K562 treated with DMSO at 1 percent for 48 hours (cell line): ENCODE measurements around the gene CIC. TPM values are rescaled to one million over a fixed set of nuclear protein-coding genes. Genes with fewer than 3 reads are reported as not detected.

ENCODE experiments used
- total RNA-seq: library from RNA; unstranded; fragments of 300-600 nt; gene quantifications from 2 replicates; pipeline ENCODE4 v1.2.3, GENCODE V29; 2022; ENCODE audit warnings: low replicate concordance; ENCODE audit errors: extremely low read depth

CIC gene
- not detected in 2 replicates for total RNA-seq

DNA sequence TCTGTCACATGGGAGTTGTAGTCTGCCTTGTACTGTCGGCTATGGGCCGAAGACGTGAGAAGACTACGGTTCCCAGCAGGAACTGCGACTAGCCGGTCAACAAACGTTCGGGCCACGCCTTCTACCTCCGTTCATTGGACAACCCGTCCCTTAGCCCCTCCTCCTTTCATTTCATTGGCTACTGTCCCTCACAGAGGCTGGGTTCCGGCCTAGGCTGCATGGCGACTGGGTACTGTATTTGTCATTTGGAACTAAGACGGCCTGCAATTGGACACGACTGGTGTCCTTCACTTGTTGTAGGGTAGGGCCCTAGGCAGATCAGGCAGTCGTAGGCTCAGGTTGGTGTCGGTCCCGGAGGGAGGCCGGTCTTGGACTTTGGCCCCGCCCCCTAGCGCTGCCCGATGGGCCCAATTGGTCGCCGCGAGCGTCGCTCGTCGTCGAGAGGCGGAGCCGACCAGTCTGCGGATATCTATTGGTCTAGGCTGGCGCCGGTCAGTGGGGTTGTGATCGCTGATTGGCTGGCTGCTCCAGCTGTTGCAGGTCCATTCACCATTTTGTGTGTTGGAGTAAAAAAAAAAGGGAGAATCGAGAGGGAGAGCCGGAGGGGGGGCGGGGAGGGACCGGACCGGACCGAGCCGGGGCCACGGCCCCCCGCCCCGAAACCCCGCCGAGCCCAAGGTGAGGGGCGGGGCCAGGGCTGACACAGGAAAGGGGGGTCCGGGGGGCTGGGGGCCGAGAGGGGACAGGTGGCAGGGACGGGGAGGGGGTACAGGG lies at the start of gene CIC:
TSS of gene CIC (plus strand) at position 549 of the 774 bp plus-strand sequence. CDS start 2,532 bp downstream, outside the sequence.

GRCh38 chr19:42219812-42220750 lies 49.0 kb upstream of the CIC start, which contains the start of gene ZNF526:
Gene ZNF526, plus strand, starts transcription at chr19:42220312. Its CDS starts 4,092 bp downstream, at chr19:42224404.

DNA sequence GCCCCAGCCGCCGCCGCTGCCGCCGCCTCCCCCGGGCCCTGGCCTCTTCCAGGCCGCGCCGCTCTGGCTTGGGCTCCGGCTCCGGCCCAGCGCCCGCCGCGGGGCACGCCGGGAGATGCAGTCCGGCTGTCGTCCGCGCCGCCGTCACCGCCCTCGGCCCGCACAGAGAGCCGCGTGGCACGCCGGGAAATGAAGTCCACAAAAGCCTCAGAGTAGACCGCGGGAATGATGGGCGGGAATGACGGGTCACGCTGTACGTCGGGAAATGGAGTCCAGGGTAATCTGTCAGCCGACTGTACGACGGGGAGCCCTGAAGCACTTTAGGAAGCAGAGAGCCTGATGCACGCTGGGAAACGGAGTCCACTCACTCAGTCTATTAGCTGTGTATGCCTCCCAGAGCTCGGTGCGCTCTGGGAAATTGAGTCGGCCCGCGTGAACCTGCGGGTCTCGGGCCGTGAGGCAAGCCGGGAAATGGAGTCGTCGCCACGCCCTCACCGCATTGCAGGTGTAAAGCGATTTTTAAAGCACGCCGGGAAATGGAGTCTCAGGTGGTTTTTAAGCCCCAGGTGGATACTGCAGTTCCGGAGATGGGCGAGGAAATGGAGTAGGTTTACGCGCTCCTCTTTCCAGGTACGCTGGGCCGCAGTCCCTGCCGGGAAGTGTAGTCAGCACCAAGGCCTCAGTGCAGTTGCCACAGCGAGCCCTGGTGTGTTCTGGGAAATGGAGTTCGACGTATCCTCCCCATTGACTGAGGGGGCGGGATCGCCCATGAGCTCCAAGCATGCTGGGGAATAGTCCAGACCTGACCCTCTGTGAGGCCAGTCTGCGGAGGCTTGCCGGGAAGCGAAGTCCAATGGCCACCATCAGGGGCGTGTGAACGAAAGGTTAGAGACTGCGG lies 26.3 kb upstream of the CIC start, which contains the start of gene GSK3A:
TSS of gene GSK3A (minus strand) at position 91 of the 898 bp plus-strand sequence. CDS start 137 bp downstream, outside the sequence.

GRCh38 chr19:42254850-42255765 lies 13.9 kb upstream of the CIC start, which contains the start of gene ERF:
Gene ERF, minus strand, starts transcription at chr19:42255128. Its CDS starts 129 bp downstream, at chr19:42254999.

DNA sequence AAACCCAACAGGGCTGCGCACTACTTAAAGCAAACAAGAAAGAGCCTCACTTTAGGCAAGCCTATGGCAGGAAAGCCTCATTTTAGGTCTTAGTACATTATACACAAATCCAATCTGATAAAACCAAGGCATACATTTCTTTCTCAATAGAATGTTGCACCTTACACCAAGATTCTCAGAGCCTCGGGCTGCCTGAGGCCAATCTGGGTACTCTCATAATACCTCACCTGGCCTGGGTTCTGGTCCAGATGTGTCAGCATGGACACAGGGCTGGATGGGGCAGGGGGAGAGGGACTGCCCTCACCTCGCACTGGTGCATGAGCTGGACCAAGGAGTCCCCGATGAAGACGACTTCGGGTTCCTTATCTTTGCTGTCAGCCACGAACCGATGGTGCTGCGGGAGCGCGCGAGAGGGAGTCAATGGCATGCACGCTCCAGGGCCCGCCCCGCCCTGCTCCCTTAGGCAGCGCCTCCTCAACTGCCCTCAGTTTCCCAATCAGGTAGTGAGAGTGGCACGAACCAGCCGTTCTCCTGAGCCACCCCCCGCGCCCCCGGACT lies 32.7 kb downstream of the CIC start, which contains the start of gene PRR19:
TSS of gene PRR19 (plus strand) at position 487 of the 558 bp plus-strand sequence. CDS start 7,453 bp downstream, outside the sequence.

DNA sequence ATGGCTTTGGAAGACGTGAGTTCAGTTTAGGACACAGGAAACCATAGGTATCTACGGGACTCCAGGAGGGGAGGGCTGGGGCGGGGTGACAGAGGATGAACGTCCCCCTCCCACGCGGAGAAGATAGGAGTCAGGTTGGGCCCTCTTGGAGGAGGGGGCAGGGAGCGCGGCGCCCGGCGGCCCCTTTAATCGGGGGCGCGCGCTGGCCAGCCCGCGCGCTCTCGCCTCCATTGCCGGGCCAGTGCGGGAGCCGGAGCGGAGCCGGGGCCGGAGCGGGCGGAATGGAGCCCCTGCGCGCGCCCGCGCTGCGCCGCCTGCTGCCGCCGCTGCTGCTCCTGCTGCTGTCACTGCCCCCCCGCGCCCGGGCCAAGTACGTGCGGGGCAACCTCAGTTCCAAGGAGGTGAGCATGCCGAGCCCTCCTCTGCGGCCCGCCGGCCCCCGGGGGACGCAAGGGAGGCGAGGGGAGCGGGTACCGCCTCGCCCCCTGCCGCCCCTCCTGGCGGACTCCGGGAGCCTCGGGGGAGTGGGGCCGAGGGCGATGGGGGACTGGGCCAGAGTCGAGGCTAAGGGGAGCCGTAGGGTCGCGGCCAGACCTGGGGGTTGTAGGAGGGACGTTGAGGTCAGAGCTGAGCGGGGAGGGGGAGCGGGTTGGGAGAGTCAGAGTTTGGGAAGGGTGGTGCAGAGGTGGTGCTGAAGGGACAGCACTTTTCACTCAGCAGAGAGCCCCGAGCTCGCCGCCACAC lies 44.2 kb downstream of the CIC start, which contains the start of gene TMEM145:
TSS of gene TMEM145 (plus strand) at position 214 of the 744 bp plus-strand sequence. CDS start at position 282, 68 bp downstream.

GRCh38 chr19:42325308-42325895 lies 56.4 kb downstream of the CIC start, which contains the start of gene MEGF8:
Gene MEGF8, plus strand, starts transcription at chr19:42325635. Its CDS starts 609 bp downstream, at chr19:42326244.

Other genes with a start within 250 kb of the CIC start
- not detected in 2 replicates for gene GRIK5, start 199.0 kb upstream of the CIC start, total RNA-seq
- gene ZNF574, start 193.1 kb upstream of the CIC start, total RNA-seq, result not detected in 2 replicates
- not detected in 2 replicates for gene POU2F2, start 136.8 kb upstream of the CIC start, total RNA-seq
- gene DEDD2, start 51.6 kb upstream of the CIC start, total RNA-seq, result not detected in 2 replicates
- gene ZNF526, start 48.9 kb upstream of the CIC start, total RNA-seq, result not detected in 2 replicates
- not detected in 2 replicates for gene GSK3A, start 26.6 kb upstream of the CIC start, total RNA-seq
- gene ERF, start 14.1 kb upstream of the CIC start, total RNA-seq, result not detected in 2 replicates
- gene PRR19, start 32.9 kb downstream of the CIC start, total RNA-seq, result not detected in 2 replicates
- gene PAFAH1B3, start 33.4 kb downstream of the CIC start, total RNA-seq, result not detected in 2 replicates
- gene TMEM145, start 44.1 kb downstream of the CIC start, total RNA-seq, result not detected in 2 replicates
- gene MEGF8, start 56.4 kb downstream of the CIC start, total RNA-seq, result not detected in 2 replicates
- gene CNFN, start 121.0 kb downstream of the CIC start, total RNA-seq, result not detected in 2 replicates
- gene LIPE, start 158.1 kb downstream of the CIC start, total RNA-seq, result not detected in 2 replicates
- gene CXCL17, start 173.7 kb downstream of the CIC start, total RNA-seq, result not detected in 2 replicates